HepG2 (cell line): Measurements from ENCODE around the gene PDHA1. TPM values are rescaled to one million over a fixed set of nuclear protein-coding genes. Genes with fewer than 3 reads are reported as not detected.
A peak's percentile ranks its signal among the peaks of the same experiment; 100 is the strongest.

Experiments
- ATAC-seq: fragments of 200-7000 bp; cut with Tn5 transposase; 3 replicates; pipeline ENCODE4 v1.9.1; 2020; ENCODE audit warnings: mild to moderate bottlenecking, moderate library complexity
- BruUV-seq: library from RNA; stranded (reverse); fragments of 400-500 nt; replicated peaks from 2 replicates; lab custom pipeline; 2021; lab: Mats Ljungman, UMichigan
- CTCF ChIA-PET: fragments of 300-600 bp; formaldehyde crosslinking; extraction: SDS; loops from one replicate; lab custom pipeline; 2021; ENCODE audit warnings: low total read pairs, inconsistent platforms, low intra/inter-chr PET ratio; lab: Yijun Ruan, JAX
- POLR2A ChIA-PET: fragments of 350-600 bp; sonication (Branson Sonifier 250); formaldehyde crosslinking; loops from one replicate; lab custom pipeline; 2020; ENCODE audit warnings: antibody characterized with exemption, inconsistent platforms; lab: Yijun Ruan, JAX
- DNase-seq: peaks from one replicate; pipeline ENCODE4 v3.0.0-alpha.2; 2015; ENCODE audit warnings: low spot score
- FAIRE-seq: peaks from 3 replicates; lab custom pipeline; 2011; peaks lifted over from hg19 to GRCh38; lab: Jason Lieb, UNC
- H2AFZ ChIP-seq: one replicate; pipeline ENCODE4 v1.6.1; 2011; ENCODE audit warnings: low read length, inconsistent platforms
- H3K27ac ChIP-seq: fragments of 300-600 bp; 3 replicates; pipeline ENCODE4 v1.8.0; 2011; ENCODE audit warnings: mixed run types, mild to moderate bottlenecking, mixed read lengths, low read length, inconsistent platforms; ENCODE audit not compliant: insufficient read depth; ENCODE audit errors: extremely low read length
- H3K27me3 ChIP-seq, 2 experiments: fragments of 200-600 bp in 1 of 2; 2 replicates in 1 of 2; 3 replicates in 1 of 2; pipeline versions ENCODE4 v1.6.0 to v1.8.0; 2011; ENCODE audit warnings: low read length in 2 of 2, mild to moderate bottlenecking in 2 of 2, moderate library complexity in 2 of 2, inconsistent platforms in 1 of 2; ENCODE audit not compliant: insufficient read depth in 2 of 2, control insufficient read depth in 1 of 2
- H3K36me3 ChIP-seq, 2 experiments: fragments of 200-600 bp in 1 of 2; replicated peaks in 1 of 2; 2 replicates in 1 of 2; 3 replicates in 1 of 2; pipeline versions ENCODE4 v1.5.1 to v1.8.0; 2011; ENCODE audit warnings: low read length in 2 of 2, inconsistent platforms in 1 of 2; ENCODE audit not compliant: insufficient read depth in 2 of 2, control insufficient read depth in 1 of 2
- H3K4me1 ChIP-seq: 2 replicates; pipeline ENCODE4 v1.5.1; 2012; ENCODE audit warnings: low read length, inconsistent platforms; ENCODE audit not compliant: insufficient read depth
- H3K4me2 ChIP-seq: 2 replicates; pipeline ENCODE4 v1.6.0; 2011; ENCODE audit warnings: low read depth, low read length, inconsistent platforms
- H3K4me3 ChIP-seq, 3 experiments: fragments of 200-600 bp in 1 of 3; sonication (generic), shearing (Covaris generic) in 1 of 3; replicated peaks in 1 of 3; 2 replicates each; pipeline ENCODE4 v1.5.1; 2011 to 2016; ENCODE audit warnings: low read length in 3 of 3, inconsistent platforms in 2 of 3, low read depth in 2 of 3, mild to moderate bottlenecking in 2 of 3, control low read depth in 1 of 3, mixed read lengths in 1 of 3; ENCODE audit not compliant: insufficient read depth in 1 of 3
- H3K79me2 ChIP-seq: one replicate; pipeline ENCODE4 v1.6.1; 2011; ENCODE audit warnings: low read length, inconsistent platforms; ENCODE audit not compliant: insufficient read depth
- H3K9ac ChIP-seq: 2 replicates; pipeline ENCODE4 v1.6.0; 2011; ENCODE audit warnings: mild to moderate bottlenecking, low read depth, low read length, inconsistent platforms; ENCODE audit not compliant: insufficient read depth
- H3K9me3 ChIP-seq: 2 replicates; pipeline ENCODE4 v1.5.1; 2012; ENCODE audit warnings: mild to moderate bottlenecking, low read length
- H4K20me1 ChIP-seq: 2 replicates; pipeline ENCODE4 v1.6.0; 2011; ENCODE audit warnings: inconsistent platforms, mild to moderate bottlenecking, low read length, moderate library complexity; ENCODE audit not compliant: insufficient read depth
- ELF1 ChIP-seq: sonication (generic); formaldehyde crosslinking; IDR thresholded peaks from 2 replicates; pipeline ENCODE4 v1.4.0; 2020; ENCODE audit warnings: missing genetic modification reagents
- HOXD1 ChIP-seq: sonication (generic); formaldehyde crosslinking; IDR thresholded peaks from 2 replicates; pipeline ENCODE4 v1.5.0; 2020; ENCODE audit warnings: missing genetic modification reagents
- KDM4B ChIP-seq: sonication (generic); formaldehyde crosslinking; IDR thresholded peaks from 2 replicates; pipeline ENCODE4 v1.4.0; 2020; ENCODE audit warnings: missing genetic modification reagents
- NCOA2 ChIP-seq: sonication (generic); formaldehyde crosslinking; IDR thresholded peaks from 2 replicates; pipeline ENCODE4 v1.8.0; 2022; ENCODE audit warnings: inconsistent platforms
- NCOR1 ChIP-seq: fragments of 200-600 bp; sonication (generic); IDR thresholded peaks from 2 replicates; pipeline ENCODE4 v1.7.0; 2017; ENCODE audit warnings: antibody characterized with exemption, low read length, borderline replicate concordance
- ONECUT2 ChIP-seq: sonication (generic); formaldehyde crosslinking; IDR thresholded peaks from 2 replicates; pipeline ENCODE4 v1.4.0; 2020; ENCODE audit warnings: missing genetic modification reagents
- RAD21 ChIP-seq: fragments of 450-650 bp; formaldehyde crosslinking; IDR thresholded peaks from 2 replicates; pipeline ENCODE4 v1.5.0; 2020; ENCODE audit warnings: mild to moderate bottlenecking
- RBAK ChIP-seq: sonication (generic); formaldehyde crosslinking; IDR thresholded peaks from 2 replicates; pipeline ENCODE4 v1.5.1; 2020; ENCODE audit warnings: mild to moderate bottlenecking, missing genetic modification reagents
- SMC3 ChIP-seq: IDR thresholded peaks from 2 replicates; pipeline ENCODE4 v1.6.1; 2011; ENCODE audit warnings: low read length, improper control_type of control experiment
- STAG1 ChIP-seq: sonication (generic); formaldehyde crosslinking; IDR thresholded peaks from 2 replicates; pipeline ENCODE4 v1.4.0; 2020; ENCODE audit warnings: missing genetic modification reagents
- TCF12 ChIP-seq, 2 experiments: fragments of 450-650 bp in 1 of 2; sonication (generic) in 1 of 2; formaldehyde crosslinking in 1 of 2; IDR thresholded peaks; 2 replicates each; pipeline versions ENCODE4 v1.6.1 to v1.8.0; 2017 to 2022; ENCODE audit warnings: antibody characterized with exemption in 1 of 2, mild to moderate bottlenecking in 1 of 2, missing genetic modification reagents in 1 of 2, moderate library complexity in 1 of 2
- YEATS2 ChIP-seq: sonication (generic); formaldehyde crosslinking; IDR thresholded peaks from 2 replicates; pipeline ENCODE4 v1.4.0; 2020; ENCODE audit warnings: missing genetic modification reagents, borderline replicate concordance
- ZBTB20 ChIP-seq: sonication (generic); formaldehyde crosslinking; IDR thresholded peaks from 2 replicates; pipeline ENCODE4 v1.8.1; 2023; ENCODE audit warnings: missing genetic modification reagents, low read depth, mild to moderate bottlenecking, borderline replicate concordance
- ZBTB38 ChIP-seq: sonication (generic); formaldehyde crosslinking; IDR thresholded peaks from 2 replicates; pipeline ENCODE4 v1.5.1; 2020; ENCODE audit warnings: mild to moderate bottlenecking, missing genetic modification reagents
- ZEB1 ChIP-seq: IDR thresholded peaks from 2 replicates; pipeline ENCODE4 v1.6.1; 2012; ENCODE audit warnings: mild to moderate bottlenecking, low read depth, inconsistent platforms; ENCODE audit not compliant: insufficient replicate concordance
- ZFX ChIP-seq: sonication (generic); formaldehyde crosslinking; IDR thresholded peaks from 2 replicates; pipeline ENCODE4 v1.4.0; 2020; ENCODE audit warnings: mild to moderate bottlenecking, low read depth, missing genetic modification reagents, moderate library complexity
- ZMYM3 ChIP-seq: sonication (generic); formaldehyde crosslinking; IDR thresholded peaks from 2 replicates; pipeline ENCODE4 v1.5.1; 2020; ENCODE audit warnings: mild to moderate bottlenecking, missing genetic modification reagents
- ZNF101 ChIP-seq: sonication (generic); formaldehyde crosslinking; IDR thresholded peaks from 2 replicates; pipeline ENCODE4 v1.4.0; 2020; ENCODE audit warnings: mild to moderate bottlenecking, low read depth, missing genetic modification reagents, borderline replicate concordance
- ZNF850 ChIP-seq: sonication (generic); formaldehyde crosslinking; conservative IDR thresholded peaks from 2 replicates; pipeline ENCODE4 v1.9.0; 2021; ENCODE audit warnings: mild to moderate bottlenecking, missing genetic modification reagents
- WGBS: methylation state at CpG from one replicate; pipeline ENCODE4 v1.1.6; 2017; ENCODE audit warnings: low lambda C conversion rate; 5-methylcytosine and 5-hydroxymethylcytosine counted together
- in situ Hi-C: cut with HindIII; loops from 2 replicates; pipeline ENCODE4 v1.10.0; 2017; ENCODE audit warnings: low pct_unique_long_range_greater_than_20kb; ENCODE audit not compliant: extremely low pct_ligation_motif_present
- intact Hi-C: fragments of 100-400 bp; cut with micrococcal nuclease; formaldehyde crosslinking; loops from one replicate; pipeline ENCODE4 v1.10.0; 2022; ENCODE audit not compliant: unreplicated experiment
- polyA plus RNA-seq, 8 experiments: library from polyadenylated mRNA; depleted of rRNA in 3 of 8; stranded (reverse) in 7 of 8; unstranded in 1 of 8; fragments of >200 nt; fragmentation: Illumina TruSeq in 4 of 8; extraction: Trizol in 4 of 8; gene quantifications; 2 replicates each; pipeline versions ENCODE4 v1.2.1 to v1.2.3, GENCODE V29; 2011 to 2016; ENCODE audit warnings: low read depth in 4 of 8, missing spikeins in 1 of 8, mixed read lengths in 1 of 8; ENCODE audit not compliant: insufficient read depth in 1 of 8
- total RNA-seq, 5 experiments: library from RNA; depleted of rRNA; stranded (reverse); fragments of >200 nt; fragmentation: Illumina TruSeq; extraction: Trizol; gene quantifications; 2 replicates each; pipeline ENCODE4 v1.2.3, GENCODE V29; 2016; ENCODE audit warnings: low read depth in 1 of 5
- TF ChIP-seq, protein P1 (sequence below): sonication (generic); IDR thresholded peaks from 2 replicates; pipeline ENCODE4 v1.6.1; 2016; ENCODE audit warnings: low read depth, borderline replicate concordance
- TF ChIP-seq, protein P2 (sequence below): sonication (generic); formaldehyde crosslinking; IDR thresholded peaks from 2 replicates; pipeline ENCODE4 v1.4.0; 2020; ENCODE audit warnings: mild to moderate bottlenecking, low read depth, missing genetic modification reagents
- TF ChIP-seq, protein P3 (sequence below): sonication (generic); formaldehyde crosslinking; IDR thresholded peaks from 2 replicates; pipeline ENCODE4 v1.4.0; 2020; ENCODE audit warnings: missing genetic modification reagents
- TF ChIP-seq, protein P4 (sequence below): sonication (generic); formaldehyde crosslinking; IDR thresholded peaks from 2 replicates; pipeline ENCODE4 v1.8.0; 2022; ENCODE audit warnings: mild to moderate bottlenecking, missing genetic modification reagents, borderline replicate concordance

The PDHA1 gene
- total and polyA plus RNA-seq, 2 of the 13 experiments (the other 11 are each of a cell fraction or from before 2014, with no cell fraction given): 177 to 249 TPM

DNA sequence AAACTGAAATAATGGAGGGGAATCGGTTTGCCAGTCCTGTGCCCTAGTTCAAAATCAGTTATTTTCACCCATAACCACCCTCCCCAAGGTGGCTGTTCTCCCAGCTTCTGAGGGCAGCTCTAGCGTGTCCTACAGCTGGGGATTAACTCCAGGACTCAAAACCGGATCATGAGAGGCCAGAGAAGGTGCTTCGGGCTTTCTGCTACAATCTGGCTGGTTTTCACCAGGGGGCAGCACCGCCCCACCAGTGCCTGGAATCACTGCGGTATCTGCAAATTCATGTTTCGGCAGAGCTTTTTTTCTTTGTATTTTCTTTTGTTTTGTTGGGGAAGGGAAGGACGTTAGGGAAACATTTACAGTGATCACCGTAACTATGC, 28.4 kb downstream of the PDHA1 start:
- H3K4me1 ChIP-seq: no peaks in the 10 kb centered on the region
- ChIA-PET POLR2A (no interaction called here), CTCF (interaction anchor here (1.3 kb wide), 1 partner anchor 161 kb away, joined by 4 read pairs; no protein-coding TSS in a partner anchor)
- peak; percentile 32 for DNase-seq
- BruUV-seq: no TSS peak
- no peak overlapping the region for H2AFZ ChIP-seq
- no peaks in the 10 kb centered on the region for H3K27me3 ChIP-seq
- no peaks in the 10 kb centered on the region; a peak in 1 of 5 replicates for H3K36me3 ChIP-seq
- intact Hi-C loops: loop anchor here (5.0 kb wide), 1 partner anchor 165 kb away; no protein-coding TSS in a partner anchor
- 48% methylated on average over 5 of the region's 9 CpGs for WGBS
- in situ Hi-C loops: loop anchor here (5.0 kb wide), 1 partner anchor 155 kb away; no protein-coding TSS in a partner anchor
- no peaks in the 10 kb centered on the region for H3K9me3 ChIP-seq
- H3K79me2 ChIP-seq: no peaks in the 10 kb centered on the region
- no peak overlapping the region for H3K4me2 ChIP-seq
- H3K4me3 ChIP-seq: no peak overlapping the region
- no peak overlapping the region for H3K9ac ChIP-seq
- FAIRE-seq: peak; percentile 50
- peak; percentile 86 for ATAC-seq
- H3K27ac ChIP-seq: no peak overlapping the region
- H4K20me1 ChIP-seq: no peaks in the 10 kb centered on the region
- TF ChIP-seq KDM4B (CRISPR knock-in tag) (no peak), SMC3 (peak; percentile 33; the same call in 1 of the 2 replicates), NCOA2 (CRISPR knock-in tag) (no peak), TCF12 (IDR thresholded peaks at IDR 0.05) (no peak), TCF12 (CRISPR knock-in tag; IDR thresholded peaks at IDR 0.05) (no peak), RBAK (CRISPR knock-in tag) (no peak), HOXD1 (CRISPR knock-in tag) (no peak), ZEB1 (no peak), ZNF101 (CRISPR knock-in tag) (no peak), ZBTB38 (peak; percentile 76; the same call in 1 of the 2 replicates), ZMYM3 (CRISPR knock-in tag) (no peak), RAD21 (CRISPR knock-in tag) (peak; percentile 53), YEATS2 (CRISPR knock-in tag) (no peak), NCOR1 (no peak), ZFX (CRISPR knock-in tag) (no peak), ZBTB20 (CRISPR knock-in tag) (no peak), ELF1 (CRISPR knock-in tag) (no peak), STAG1 (CRISPR knock-in tag) (peak; percentile 76), ZNF850 (no peak), ONECUT2 (no peak)
- TF ChIP-seq, protein P1, sequence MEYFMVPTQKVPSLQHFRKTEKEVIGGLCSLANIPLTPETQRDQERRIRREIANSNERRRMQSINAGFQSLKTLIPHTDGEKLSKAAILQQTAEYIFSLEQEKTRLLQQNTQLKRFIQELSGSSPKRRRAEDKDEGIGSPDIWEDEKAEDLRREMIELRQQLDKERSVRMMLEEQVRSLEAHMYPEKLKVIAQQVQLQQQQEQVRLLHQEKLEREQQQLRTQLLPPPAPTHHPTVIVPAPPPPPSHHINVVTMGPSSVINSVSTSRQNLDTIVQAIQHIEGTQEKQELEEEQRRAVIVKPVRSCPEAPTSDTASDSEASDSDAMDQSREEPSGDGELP: no peak
- TF ChIP-seq, protein P2, sequence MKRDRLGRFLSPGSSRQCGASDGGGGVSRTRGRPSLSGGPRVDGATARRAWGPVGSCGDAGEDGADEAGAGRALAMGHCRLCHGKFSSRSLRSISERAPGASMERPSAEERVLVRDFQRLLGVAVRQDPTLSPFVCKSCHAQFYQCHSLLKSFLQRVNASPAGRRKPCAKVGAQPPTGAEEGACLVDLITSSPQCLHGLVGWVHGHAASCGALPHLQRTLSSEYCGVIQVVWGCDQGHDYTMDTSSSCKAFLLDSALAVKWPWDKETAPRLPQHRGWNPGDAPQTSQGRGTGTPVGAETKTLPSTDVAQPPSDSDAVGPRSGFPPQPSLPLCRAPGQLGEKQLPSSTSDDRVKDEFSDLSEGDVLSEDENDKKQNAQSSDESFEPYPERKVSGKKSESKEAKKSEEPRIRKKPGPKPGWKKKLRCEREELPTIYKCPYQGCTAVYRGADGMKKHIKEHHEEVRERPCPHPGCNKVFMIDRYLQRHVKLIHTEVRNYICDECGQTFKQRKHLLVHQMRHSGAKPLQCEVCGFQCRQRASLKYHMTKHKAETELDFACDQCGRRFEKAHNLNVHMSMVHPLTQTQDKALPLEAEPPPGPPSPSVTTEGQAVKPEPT (CRISPR knock-in tag): no peak
- TF ChIP-seq, protein P3, sequence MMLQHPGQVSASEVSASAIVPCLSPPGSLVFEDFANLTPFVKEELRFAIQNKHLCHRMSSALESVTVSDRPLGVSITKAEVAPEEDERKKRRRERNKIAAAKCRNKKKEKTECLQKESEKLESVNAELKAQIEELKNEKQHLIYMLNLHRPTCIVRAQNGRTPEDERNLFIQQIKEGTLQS (CRISPR knock-in tag): no peak
- TF ChIP-seq, protein P4, sequence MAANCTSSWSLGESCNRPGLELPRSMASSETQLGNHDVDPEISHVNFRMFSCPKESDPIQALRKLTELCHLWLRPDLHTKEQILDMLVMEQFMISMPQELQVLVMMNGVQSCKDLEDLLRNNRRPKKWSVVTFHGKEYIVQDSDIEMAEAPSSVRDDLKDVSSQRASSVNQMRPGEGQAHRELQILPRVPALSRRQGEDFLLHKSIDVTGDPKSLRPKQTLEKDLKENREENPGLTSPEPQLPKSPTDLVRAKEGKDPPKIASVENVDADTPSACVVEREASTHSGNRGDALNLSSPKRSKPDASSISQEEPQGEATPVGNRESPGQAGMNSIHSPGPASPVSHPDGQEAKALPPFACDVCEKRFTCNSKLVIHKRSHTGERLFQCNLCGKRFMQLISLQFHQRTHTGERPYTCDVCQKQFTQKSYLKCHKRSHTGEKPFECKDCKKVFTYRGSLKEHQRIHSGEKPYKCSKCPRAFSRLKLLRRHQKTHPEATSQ (CRISPR knock-in tag): no peak
